HG03039 (cell line): ENCODE measurements around the gene NFIA.

Experiments
- ATAC-seq: cut with Tn5 transposase; IDR thresholded peaks from one replicate; pipeline ENCODE4 v1.9.1; 2021; ENCODE audit warnings: mild to moderate bottlenecking, moderate library complexity; ENCODE audit not compliant: unreplicated experiment

NFIA gene

GRCh38 chr1:61344696-61345095 is 262.3 kb downstream of the NFIA start:
- no peak for ATAC-seq

DNA sequence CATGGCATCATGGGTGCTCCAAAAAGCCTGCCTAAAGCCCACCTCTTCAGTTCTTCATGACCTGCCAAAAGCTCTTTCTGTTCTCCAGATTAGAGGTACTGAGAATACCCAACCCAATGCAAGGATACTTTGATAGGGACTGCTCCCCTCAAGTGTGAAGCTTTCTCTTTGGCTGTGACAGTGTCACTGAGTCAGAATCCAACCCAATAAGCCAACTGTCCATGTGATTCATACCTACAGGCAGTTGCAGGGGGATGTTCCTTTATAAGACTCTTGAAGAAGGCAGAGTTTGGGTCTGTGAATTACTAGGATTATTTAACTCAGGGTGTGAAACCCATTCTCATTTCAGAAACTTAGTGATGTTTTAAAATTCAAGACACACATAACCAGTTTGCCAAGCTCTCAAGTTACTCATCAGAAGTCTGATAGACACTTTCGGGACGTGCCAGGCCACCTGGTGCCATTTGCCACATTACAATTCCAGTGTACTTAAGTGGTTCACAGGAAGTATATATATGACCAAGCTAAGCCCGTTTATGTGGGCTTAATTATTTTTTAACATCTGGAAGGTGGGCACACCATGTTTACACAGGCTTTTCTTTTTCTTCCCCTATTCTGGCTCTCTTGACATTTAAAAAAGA is 265.8 kb downstream of the NFIA start:
- ATAC-seq = no peak

GRCh38 chr1:61352845-61353435 is 270.6 kb downstream of the NFIA start:
- ATAC-seq = no peak

DNA sequence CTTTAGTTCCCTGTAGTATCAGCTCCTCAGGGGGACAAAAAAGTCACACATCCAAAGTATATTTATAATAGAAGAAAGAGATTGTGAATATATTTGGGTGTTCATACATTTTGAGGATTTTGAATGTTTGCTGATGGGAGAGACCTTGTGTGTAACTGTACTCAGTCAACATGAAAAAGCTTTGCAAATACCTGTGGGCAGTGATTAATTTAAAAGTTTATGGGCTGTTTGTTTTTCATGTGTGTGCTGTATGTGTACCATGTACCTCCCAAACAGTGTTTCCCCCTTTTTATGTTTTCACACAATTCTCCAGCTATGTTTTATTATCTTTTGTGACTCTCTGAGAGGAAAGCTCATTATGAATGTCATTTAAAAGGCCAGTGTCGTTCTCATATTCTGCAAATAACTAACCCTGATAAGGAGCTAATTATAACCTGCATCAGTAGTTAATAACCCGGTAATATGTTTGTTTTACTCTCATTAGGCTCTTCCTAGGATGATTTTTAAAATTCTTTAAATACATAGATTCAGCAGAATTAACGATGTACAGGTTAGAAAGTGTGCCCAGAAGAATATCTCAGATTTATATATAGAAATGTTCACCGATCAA is 271.5 kb downstream of the NFIA start:
- no peak for ATAC-seq

DNA sequence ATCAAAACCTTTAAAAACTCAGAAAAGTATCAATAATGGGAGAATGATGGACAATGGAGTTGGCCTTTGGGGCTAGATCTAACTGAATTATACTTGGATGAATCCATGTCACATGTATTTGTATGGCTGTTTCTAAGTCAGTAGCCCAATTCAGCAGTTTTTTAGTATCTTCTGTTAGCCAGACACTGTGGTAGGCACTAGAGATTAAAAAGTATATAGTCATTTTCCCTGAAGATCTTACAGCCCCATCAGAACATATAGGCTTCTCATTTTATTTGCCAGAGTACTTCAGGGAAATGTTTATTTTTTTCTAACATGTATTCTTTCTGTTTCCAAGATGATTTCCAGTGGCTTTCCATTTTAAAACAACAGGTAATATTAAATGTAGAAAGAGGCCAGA is 273.7 kb downstream of the NFIA start:
- ATAC-seq = no peak

DNA sequence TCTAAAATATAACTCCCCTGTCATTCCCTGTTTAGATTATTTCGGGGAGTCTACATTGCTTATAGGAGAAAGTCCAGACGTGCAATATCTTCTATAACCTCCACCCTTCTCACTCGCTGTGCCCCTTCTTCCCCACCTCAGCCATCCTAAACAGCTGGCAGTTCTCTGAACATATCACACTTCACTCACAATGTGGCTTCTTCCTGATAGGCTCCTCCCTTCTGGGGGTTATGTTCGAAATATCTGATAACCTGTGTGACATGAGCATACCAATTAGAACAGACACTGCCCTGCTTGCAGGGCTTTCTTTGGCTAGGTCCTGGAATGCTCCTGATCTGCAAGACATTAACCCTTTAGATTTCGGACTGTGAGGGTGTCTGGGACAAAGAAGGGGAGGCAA is 274.6 kb downstream of the NFIA start:
- no peak for ATAC-seq

DNA sequence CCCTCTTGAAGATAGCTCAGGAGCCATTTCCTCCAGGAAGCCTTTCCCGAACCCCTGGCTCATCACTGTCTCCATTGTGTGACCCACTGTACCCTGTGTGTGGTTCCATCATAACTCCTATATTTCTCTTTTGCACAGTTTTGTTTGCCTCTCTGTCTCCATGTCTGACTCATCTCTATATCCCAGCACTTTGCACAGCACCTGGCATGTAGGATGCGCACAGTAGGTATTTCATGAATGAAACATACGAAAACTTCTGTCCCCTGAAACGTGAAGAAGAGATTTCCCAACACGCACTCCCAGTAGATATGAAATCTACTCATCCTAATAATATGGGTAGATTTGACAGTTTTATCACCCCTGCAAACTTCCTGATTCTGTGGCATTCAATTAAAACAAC is 275.2 kb downstream of the NFIA start:
- no peak for ATAC-seq

GRCh38 chr1:61358770-61359455 is 276.6 kb downstream of the NFIA start:
- no peak for ATAC-seq

- no peak for ATAC-seq
Measured at GRCh38 chr1:61361931-61362330, 279.6 kb downstream of the NFIA start.

DNA sequence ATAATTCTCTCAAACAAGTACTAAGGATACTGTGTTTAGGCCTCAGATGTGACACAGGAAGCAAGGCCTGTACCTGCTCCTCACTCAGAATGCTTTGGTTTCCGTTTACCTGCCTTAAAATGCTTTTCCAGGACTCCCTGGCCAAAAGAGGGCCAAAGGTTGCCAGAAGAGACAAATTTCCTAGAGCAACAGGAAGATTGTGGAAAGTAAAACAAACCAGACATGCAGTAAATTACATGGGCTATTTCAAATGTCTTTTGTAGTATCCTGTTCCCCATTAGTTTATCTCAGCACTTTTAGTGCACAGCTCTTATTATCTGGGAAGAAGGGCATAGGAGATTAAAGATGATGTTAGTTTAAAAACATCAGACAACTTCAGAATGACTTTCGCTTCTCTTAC is 280.0 kb downstream of the NFIA start:
- no peak for ATAC-seq

DNA sequence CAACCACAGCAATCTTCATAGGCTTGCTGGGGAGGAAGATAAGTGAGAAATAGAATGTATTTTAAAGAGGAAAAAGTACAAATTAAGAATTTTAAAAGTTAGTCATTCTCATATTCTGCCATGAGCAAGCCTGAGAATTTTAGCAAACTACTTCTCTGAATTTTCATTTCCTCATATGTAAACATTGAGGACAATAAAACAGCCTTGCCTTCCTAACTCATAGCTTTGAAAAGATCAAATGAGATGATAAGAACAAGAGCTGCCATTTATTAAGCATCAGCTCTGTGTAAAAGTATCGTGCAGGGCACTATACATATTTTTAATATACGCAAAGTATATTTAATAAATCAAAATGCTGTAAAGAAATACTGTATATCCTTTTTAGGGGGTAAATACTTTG is 286.0 kb downstream of the NFIA start:
- no peak for ATAC-seq

DNA sequence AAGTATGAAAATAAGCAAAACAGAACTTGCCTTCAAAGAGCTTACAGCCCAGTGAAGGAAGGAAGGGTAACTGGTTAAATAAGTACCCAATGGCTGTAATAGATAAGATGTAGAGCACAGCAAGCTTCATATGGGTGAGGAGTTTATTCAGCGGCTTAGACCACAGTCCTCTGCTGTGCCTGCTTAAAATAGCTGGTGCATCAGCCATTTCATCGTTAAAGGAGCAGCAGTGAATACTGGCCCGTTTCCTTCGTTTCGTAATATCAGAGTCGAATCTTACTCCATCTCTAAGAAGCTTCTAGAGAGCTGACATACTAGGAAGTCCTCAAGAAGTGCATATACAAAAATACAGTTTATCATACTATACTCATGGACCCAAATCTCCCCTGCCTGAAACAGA is 286.5 kb downstream of the NFIA start:
- ATAC-seq = no peak

GRCh38 chr1:61370177-61370912 is 288.0 kb downstream of the NFIA start:
- ATAC-seq = no peak

GRCh38 chr1:61370913-61371279 is 288.5 kb downstream of the NFIA start:
- ATAC-seq = no peak

GRCh38 chr1:61372944-61373343 is 290.6 kb downstream of the NFIA start:
- ATAC-seq = no peak

- ATAC-seq = no peak
Measured at GRCh38 chr1:61374156-61374555, 291.8 kb downstream of the NFIA start.

GRCh38 chr1:61375082-61375880 is 292.9 kb downstream of the NFIA start:
- no peak for ATAC-seq

GRCh38 chr1:61376151-61376550 is 293.8 kb downstream of the NFIA start:
- no peak for ATAC-seq

- ATAC-seq = no peak
Measured at GRCh38 chr1:61377242-61377958, 295.0 kb downstream of the NFIA start.
